NOMO-1 treated with DMSO at 0.1 percent for 48 hours (cell line): ENCODE measurements around the gene INTS1.

Experiments used
- DNase-seq: peaks from one replicate; lab custom pipeline; 2025; ENCODE audit not compliant: unreplicated experiment; lab: John Stamatoyannopoulos, UW

INTS1 gene

GRCh38 chr7:1542329-1542728 is 38.1 kb upstream of the INTS1 start:
- no peak for DNase-seq

GRCh38 chr7:1541431-1542162 is 37.4 kb upstream of the INTS1 start:
- no peak for DNase-seq

- no peak for DNase-seq
Observed at GRCh38 chr7:1540776-1541271, 36.6 kb upstream of the INTS1 start.

- DNase-seq, result no peak
Observed at GRCh38 chr7:1539882-1540775, 35.9 kb upstream of the INTS1 start.

- DNase-seq, result no peak
Observed at GRCh38 chr7:1539181-1539881, 35.1 kb upstream of the INTS1 start.

- no peak for DNase-seq
Observed at GRCh38 chr7:1538544-1539180, 34.5 kb upstream of the INTS1 start.

GRCh38 chr7:1537535-1538412 is 33.6 kb upstream of the INTS1 start:
- DNase-seq, result no peak

- no peak for DNase-seq
Observed at GRCh38 chr7:1536743-1537534, 32.8 kb upstream of the INTS1 start.

GRCh38 chr7:1536455-1536742 is 32.2 kb upstream of the INTS1 start:
- no peak for DNase-seq

GRCh38 chr7:1535701-1536454 is 31.7 kb upstream of the INTS1 start:
- DNase-seq, result no peak

GRCh38 chr7:1535100-1535458 is 30.9 kb upstream of the INTS1 start:
- no peak for DNase-seq

- no peak for DNase-seq
Observed at GRCh38 chr7:1534330-1535099, 30.3 kb upstream of the INTS1 start.

GRCh38 chr7:1533547-1534329 is 29.5 kb upstream of the INTS1 start:
- DNase-seq, result no peak

- no peak for DNase-seq
Observed at GRCh38 chr7:1533255-1533546, 29.0 kb upstream of the INTS1 start.

- DNase-seq, result peak; percentile 94
Observed at GRCh38 chr7:1532456-1533254, 28.5 kb upstream of the INTS1 start.

- no peak for DNase-seq
Observed at GRCh38 chr7:1531979-1532455, 27.8 kb upstream of the INTS1 start.
